HG03280 (cell line): ENCODE measurements around the gene MYO15B.
"Not testable (repeated sequence)": the region's sequence is repeated elsewhere in the genome, so short reads cannot be mapped to it uniquely, and the experiment has no call there.

Experiments used
- ATAC-seq: cut with Tn5 transposase; IDR thresholded peaks from one replicate; pipeline ENCODE4 v1.9.1; 2021; ENCODE audit warnings: mild to moderate bottlenecking, moderate library complexity; ENCODE audit not compliant: unreplicated experiment

The MYO15B gene

GRCh38 chr17:75637143-75637538 is 49.5 kb downstream of the MYO15B start:
- ATAC-seq = no peak

- no peak for ATAC-seq
Measured at GRCh38 chr17:75637551-75637950, 50.0 kb downstream of the MYO15B start.

- not testable (repeated sequence) for ATAC-seq
Measured at GRCh38 chr17:75638039-75638438, 50.4 kb downstream of the MYO15B start.

GRCh38 chr17:75638893-75639292 is 51.3 kb downstream of the MYO15B start:
- ATAC-seq = no peak

- ATAC-seq = no peak
Measured at GRCh38 chr17:75639327-75639726, 51.7 kb downstream of the MYO15B start.

GRCh38 chr17:75639771-75640555 is 52.4 kb downstream of the MYO15B start:
- ATAC-seq = no peak

- ATAC-seq = no peak
Measured at GRCh38 chr17:75640556-75641119, 53.0 kb downstream of the MYO15B start.

GRCh38 chr17:75641343-75641742 is 53.7 kb downstream of the MYO15B start:
- no peak for ATAC-seq

GRCh38 chr17:75642182-75642783 is 54.7 kb downstream of the MYO15B start:
- ATAC-seq = no peak

- ATAC-seq = no peak
Measured at GRCh38 chr17:75642784-75643642, 55.4 kb downstream of the MYO15B start.

- ATAC-seq = no peak
Measured at GRCh38 chr17:75643643-75644017, 56.0 kb downstream of the MYO15B start.

GRCh38 chr17:75645501-75645888 is 57.9 kb downstream of the MYO15B start:
- no peak for ATAC-seq

- no peak for ATAC-seq
Measured at GRCh38 chr17:75645889-75646637, 58.5 kb downstream of the MYO15B start.

GRCh38 chr17:75646638-75646992 is 59.0 kb downstream of the MYO15B start:
- no peak for ATAC-seq

GRCh38 chr17:75647061-75647460 is 59.5 kb downstream of the MYO15B start:
- no peak for ATAC-seq

GRCh38 chr17:75647921-75648320 is 60.3 kb downstream of the MYO15B start:
- no peak for ATAC-seq

GRCh38 chr17:75649687-75650086 is 62.1 kb downstream of the MYO15B start:
- ATAC-seq = no peak

GRCh38 chr17:75650874-75651273 is 63.3 kb downstream of the MYO15B start:
- ATAC-seq = no peak

GRCh38 chr17:75652341-75652740 is 64.7 kb downstream of the MYO15B start:
- no peak for ATAC-seq

GRCh38 chr17:75652934-75653549 is 65.4 kb downstream of the MYO15B start:
- ATAC-seq = no peak
